OCI-LY3 (cell line): ENCODE results near the gene ZNF428.

ENCODE experiments used
- H2AFZ ChIP-seq: fragments of 200-600, 300-600 bp; shearing (Covaris generic); 2 replicates; pipeline ENCODE4 v1.6.0; 2014; ENCODE audit warnings: antibody characterized with exemption, low read depth, low read length
- H3K27ac ChIP-seq: fragments of 200-600, 300-600 bp; sonication (generic); 2 replicates; pipeline ENCODE4 v1.5.1; 2014; ENCODE audit warnings: mild to moderate bottlenecking, low read length, moderate library complexity, mixed read lengths
- H3K27me3 ChIP-seq: fragments of 200-600, 300-600 bp; sonication (generic); 2 replicates; pipeline ENCODE4 v1.6.1; 2014; ENCODE audit warnings: low read depth, low read length, mixed read lengths
- H3K36me3 ChIP-seq: fragments of 200-600, 300-600 bp; sonication (generic); replicated peaks from 2 replicates; pipeline ENCODE3; 2014; ENCODE audit warnings: low read depth, low read length, mixed read lengths
- H3K4me1 ChIP-seq: fragments of 300-600, 200-600 bp; sonication (generic); 2 replicates; pipeline ENCODE4 v1.6.1; 2014; ENCODE audit warnings: low read length, mixed read lengths
- H3K4me2 ChIP-seq: fragments of 200-600, 300-600 bp; sonication (generic); 2 replicates; pipeline ENCODE4 v1.6.1; 2014; ENCODE audit warnings: low read length, mixed read lengths
- H3K4me3 ChIP-seq: fragments of 300-600, 200-600 bp; sonication (generic); 2 replicates; pipeline ENCODE4 v1.5.1; 2014; ENCODE audit warnings: antibody characterized with exemption, mild to moderate bottlenecking, low read length, moderate library complexity
- H3K79me2 ChIP-seq: fragments of 300-600, 200-600 bp; shearing (Covaris generic); 2 replicates; pipeline ENCODE4 v1.6.1; 2014; ENCODE audit warnings: mild to moderate bottlenecking, low read length, mixed read lengths
- H3K9ac ChIP-seq: fragments of 300-600, 200-600 bp; shearing (Covaris generic); 2 replicates; pipeline ENCODE4 v1.6.0; 2014; ENCODE audit warnings: mild to moderate bottlenecking, low read length, moderate library complexity
- H3K9me3 ChIP-seq: fragments of 200-600, 300-600 bp; shearing (Covaris generic); 2 replicates; pipeline ENCODE4 v1.6.1; 2014; ENCODE audit warnings: low read length, mixed read lengths; ENCODE audit not compliant: insufficient read depth
- H4K20me1 ChIP-seq: fragments of 200-600, 300-600 bp; sonication (generic); 2 replicates; pipeline ENCODE4 v1.6.1; 2016; ENCODE audit warnings: low read length, mixed read lengths; ENCODE audit not compliant: insufficient read depth
- CTCF ChIP-seq: fragments of 200-600, 300-600 bp; sonication (generic); IDR thresholded peaks from 2 replicates; pipeline ENCODE4 v1.5.1; 2014; ENCODE audit warnings: antibody characterized with exemption, low read length, low read depth
- EZH2phosphoT487 ChIP-seq: fragments of 200-600 bp; shearing (Covaris generic); IDR thresholded peaks from 2 replicates; pipeline ENCODE4 v1.6.1; 2018; ENCODE audit warnings: antibody characterized with exemption, mixed run types, low read depth

Gene ZNF428

GRCh38 chr19:43594081-43594697, 25.2 kb downstream of the ZNF428 start:
- peaks cover 21% of the 10 kb centered on the region for H3K36me3 ChIP-seq

GRCh38 chr19:43592800-43593350, 26.6 kb downstream of the ZNF428 start:
- H3K9ac ChIP-seq: no peak overlapping the region
- TF ChIP-seq CTCF (no peak), EZH2phosphoT487 (no peak)
- no peak overlapping the region for H2AFZ ChIP-seq
- H3K79me2 ChIP-seq: peaks cover 39% of the 10 kb centered on the region
- H3K36me3 ChIP-seq: peaks cover 25% of the 10 kb centered on the region
- H3K27me3 ChIP-seq: no peaks in the 10 kb centered on the region
- H4K20me1 ChIP-seq: no peaks in the 10 kb centered on the region
- H3K4me3 ChIP-seq: no peak overlapping the region
- H3K27ac ChIP-seq: no peak overlapping the region
- H3K4me2 ChIP-seq: no peak overlapping the region
- H3K9me3 ChIP-seq: no peaks in the 10 kb centered on the region
- peaks cover 19% of the 10 kb centered on the region for H3K4me1 ChIP-seq

More at GRCh38 chr19:43594081-43594697, 25.2 kb downstream of the ZNF428 start:
- Histone ChIP-seq H2AFZ (no peak overlapping the region), H3K79me2 (peaks cover 47% of the 10 kb centered on the region), H3K9me3 (no peaks in the 10 kb centered on the region), H3K9ac (peak overlapping the region; percentile 84), H4K20me1 (no peaks in the 10 kb centered on the region), H3K27me3 (no peaks in the 10 kb centered on the region), H3K27ac (no peak overlapping the region), H3K4me2 (peak overlapping the region; percentile 77), H3K4me1 (peaks cover 22% of the 10 kb centered on the region), H3K4me3 (peak overlapping the region; percentile 78)
- no peak for TF ChIP-seq EZH2phosphoT487
- TF ChIP-seq CTCF: no peak

GRCh38 chr19:43591904-43592772, 27.3 kb downstream of the ZNF428 start:
- Histone ChIP-seq H4K20me1 (no peaks in the 10 kb centered on the region), H3K9me3 (no peaks in the 10 kb centered on the region), H2AFZ (no peak overlapping the region), H3K4me3 (no peak overlapping the region), H3K4me2 (no peak overlapping the region), H3K9ac (no peak overlapping the region), H3K27me3 (no peaks in the 10 kb centered on the region), H3K36me3 (peaks cover 25% of the 10 kb centered on the region), H3K27ac (no peak overlapping the region), H3K79me2 (peaks cover 31% of the 10 kb centered on the region), H3K4me1 (peaks cover 11% of the 10 kb centered on the region)
- TF ChIP-seq CTCF (no peak), EZH2phosphoT487 (no peak)

GRCh38 chr19:43589678-43590077, 29.8 kb downstream of the ZNF428 start:
- no peak for TF ChIP-seq EZH2phosphoT487
- no peak for TF ChIP-seq CTCF
- peaks cover 39% of the 10 kb centered on the region for H3K36me3 ChIP-seq
- no peak overlapping the region for H3K9ac ChIP-seq
- no peak overlapping the region for H3K4me2 ChIP-seq
- no peak overlapping the region for H3K4me3 ChIP-seq
- H4K20me1 ChIP-seq: no peaks in the 10 kb centered on the region
- no peak overlapping the region for H3K27ac ChIP-seq
- no peaks in the 10 kb centered on the region for H3K27me3 ChIP-seq
- peaks cover 8% of the 10 kb centered on the region; the same call in 1 of the 2 replicates for H3K4me1 ChIP-seq
- H3K79me2 ChIP-seq: peaks cover 12% of the 10 kb centered on the region
- H2AFZ ChIP-seq: no peak overlapping the region
- H3K9me3 ChIP-seq: no peaks in the 10 kb centered on the region
